Suprapubic skin (tissue), 3 donors: ENCODE data around the gene GRID1.

ENCODE experiments used
- POLR2AphosphoS5 ChIP-seq, 3 donors: sonication (generic); formaldehyde crosslinking; IDR thresholded peaks; one replicate each; pipeline ENCODE4 v1.6.1; 2017; ENCODE audit warnings: antibody characterized with exemption in 3 of 3
- TF ChIP-seq, protein P1 (sequence below), 2 donors: fragments of 200-600 bp in 1 of 2; fragments of 450-650 bp in 1 of 2; sonication (generic) in 1 of 2; IDR thresholded peaks; one replicate each; pipeline ENCODE4 v1.5.1; 2016 to 2019; ENCODE audit warnings: antibody characterized with exemption in 2 of 2, mild to moderate bottlenecking in 1 of 2, moderate library complexity in 1 of 2

DNA sequence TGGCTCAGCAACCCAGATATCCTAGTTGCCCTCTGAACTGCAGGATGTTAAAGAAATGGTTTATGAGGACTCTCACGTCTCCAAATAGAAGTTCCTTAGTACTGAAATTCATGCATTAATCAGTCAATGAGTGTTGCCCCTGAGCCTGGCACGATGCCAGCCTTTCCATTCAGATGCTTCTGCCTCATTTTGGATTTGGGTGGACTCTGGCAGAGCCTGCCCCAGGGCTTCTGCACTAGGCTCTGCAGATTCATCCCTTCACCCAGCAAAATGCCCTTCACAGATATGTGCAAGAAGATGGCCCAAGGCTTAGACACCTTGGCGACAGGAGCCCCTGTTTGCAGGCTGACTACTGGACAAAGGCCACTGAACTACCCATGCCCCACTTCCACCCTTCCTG is 747.8 kb downstream of the GRID1 start:
- TF ChIP-seq POLR2AphosphoS5 (IDR thresholded peaks at IDR 0.05), result no peak
- TF ChIP-seq, protein P1, sequence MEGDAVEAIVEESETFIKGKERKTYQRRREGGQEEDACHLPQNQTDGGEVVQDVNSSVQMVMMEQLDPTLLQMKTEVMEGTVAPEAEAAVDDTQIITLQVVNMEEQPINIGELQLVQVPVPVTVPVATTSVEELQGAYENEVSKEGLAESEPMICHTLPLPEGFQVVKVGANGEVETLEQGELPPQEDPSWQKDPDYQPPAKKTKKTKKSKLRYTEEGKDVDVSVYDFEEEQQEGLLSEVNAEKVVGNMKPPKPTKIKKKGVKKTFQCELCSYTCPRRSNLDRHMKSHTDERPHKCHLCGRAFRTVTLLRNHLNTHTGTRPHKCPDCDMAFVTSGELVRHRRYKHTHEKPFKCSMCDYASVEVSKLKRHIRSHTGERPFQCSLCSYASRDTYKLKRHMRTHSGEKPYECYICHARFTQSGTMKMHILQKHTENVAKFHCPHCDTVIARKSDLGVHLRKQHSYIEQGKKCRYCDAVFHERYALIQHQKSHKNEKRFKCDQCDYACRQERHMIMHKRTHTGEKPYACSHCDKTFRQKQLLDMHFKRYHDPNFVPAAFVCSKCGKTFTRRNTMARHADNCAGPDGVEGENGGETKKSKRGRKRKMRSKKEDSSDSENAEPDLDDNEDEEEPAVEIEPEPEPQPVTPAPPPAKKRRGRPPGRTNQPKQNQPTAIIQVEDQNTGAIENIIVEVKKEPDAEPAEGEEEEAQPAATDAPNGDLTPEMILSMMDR (IDR thresholded peaks at IDR 0.05), result no peak
